Lower lobe of right lung (tissue), 2 donors: ENCODE results near the gene MED12L. TPM values are rescaled to one million over a fixed set of nuclear protein-coding genes. Genes with fewer than 3 reads are reported as not detected.

Source experiments
- ATAC-seq, 2 donors: fragments of 200-7000 bp; cut with Tn5 transposase; one replicate each; pipeline ENCODE4 v1.9.1; 2020 to 2022; ENCODE audit warnings: mild to moderate bottlenecking in 2 of 2, moderate library complexity in 2 of 2
- DNase-seq: peaks from one replicate; pipeline ENCODE4 v3.0.0-alpha.2; 2020
- H3K27ac ChIP-seq: fragments of 200-600 bp; one replicate; pipeline ENCODE4 v1.8.0; 2022
- H3K27me3 ChIP-seq: fragments of 200-600 bp; one replicate; pipeline ENCODE4 v1.8.0; 2022; ENCODE audit warnings: low read depth
- H3K36me3 ChIP-seq: fragments of 200-600 bp; one replicate; pipeline ENCODE4 v1.8.0; 2022; ENCODE audit warnings: mild to moderate bottlenecking
- H3K4me1 ChIP-seq: fragments of 200-600 bp; one replicate; pipeline ENCODE4 v1.8.0; 2022
- H3K4me3 ChIP-seq: fragments of 200-600 bp; one replicate; pipeline ENCODE4 v1.8.0; 2022; ENCODE audit warnings: mild to moderate bottlenecking
- H3K9me3 ChIP-seq: fragments of 200-600 bp; one replicate; pipeline ENCODE4 v1.8.0; 2022
- intact Hi-C: fragments of 100-400 bp; cut with DNase I; formaldehyde crosslinking; loops from one replicate; pipeline ENCODE4 v1.11.0; 2022
- total RNA-seq: library from RNA; stranded (reverse); fragmentation: NEBNext Ultra II Directional; extraction: Animal tissue kit (Norgen Biotek cat#: 25700); gene quantifications from one replicate; pipeline ENCODE4 v1.2.1, GENCODE V29; 2021
- TF ChIP-seq, protein P1 (sequence below): fragments of 200-600 bp; IDR thresholded peaks from one replicate; pipeline ENCODE4 v1.8.0; 2022; ENCODE audit warnings: antibody characterized with exemption, mild to moderate bottlenecking
- donor health status: DM: no; HTN: yes; CAD: no; lungs with severe emphysema.

MED12L gene
- total RNA-seq, 1 donor from 2014 or later: 0.44 TPM

DNA sequence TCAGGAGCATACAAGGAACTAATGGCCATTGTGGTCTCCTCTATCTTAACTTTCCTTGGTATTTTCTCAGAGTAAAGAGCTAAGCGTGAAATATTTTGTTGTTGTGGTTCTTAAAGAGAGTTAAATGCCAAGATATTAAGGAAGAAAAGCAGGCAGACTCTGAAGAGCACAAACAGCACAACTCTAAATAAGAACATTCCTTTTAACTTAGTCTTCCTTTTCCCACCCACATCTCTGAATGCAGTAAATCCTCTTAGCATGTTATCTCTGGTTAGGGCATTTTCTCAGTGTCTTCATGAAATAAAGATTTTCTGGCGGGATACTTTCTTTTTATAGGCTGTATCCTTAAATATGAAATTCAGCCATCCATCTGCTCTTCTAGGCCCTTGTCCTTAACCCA, 229.7 kb downstream of the MED12L start:
- Histone ChIP-seq H3K9me3 (no peaks in the 10 kb centered on the region), H3K4me3 (no peak overlapping the region), H3K4me1 (no peaks in the 10 kb centered on the region), H3K27me3 (no peaks in the 10 kb centered on the region), H3K27ac (no peak overlapping the region), H3K36me3 (no peaks in the 10 kb centered on the region)
- DNase-seq: no peak
- no peak for ATAC-seq
- intact Hi-C loops: no loop called here
- TF ChIP-seq, protein P1, sequence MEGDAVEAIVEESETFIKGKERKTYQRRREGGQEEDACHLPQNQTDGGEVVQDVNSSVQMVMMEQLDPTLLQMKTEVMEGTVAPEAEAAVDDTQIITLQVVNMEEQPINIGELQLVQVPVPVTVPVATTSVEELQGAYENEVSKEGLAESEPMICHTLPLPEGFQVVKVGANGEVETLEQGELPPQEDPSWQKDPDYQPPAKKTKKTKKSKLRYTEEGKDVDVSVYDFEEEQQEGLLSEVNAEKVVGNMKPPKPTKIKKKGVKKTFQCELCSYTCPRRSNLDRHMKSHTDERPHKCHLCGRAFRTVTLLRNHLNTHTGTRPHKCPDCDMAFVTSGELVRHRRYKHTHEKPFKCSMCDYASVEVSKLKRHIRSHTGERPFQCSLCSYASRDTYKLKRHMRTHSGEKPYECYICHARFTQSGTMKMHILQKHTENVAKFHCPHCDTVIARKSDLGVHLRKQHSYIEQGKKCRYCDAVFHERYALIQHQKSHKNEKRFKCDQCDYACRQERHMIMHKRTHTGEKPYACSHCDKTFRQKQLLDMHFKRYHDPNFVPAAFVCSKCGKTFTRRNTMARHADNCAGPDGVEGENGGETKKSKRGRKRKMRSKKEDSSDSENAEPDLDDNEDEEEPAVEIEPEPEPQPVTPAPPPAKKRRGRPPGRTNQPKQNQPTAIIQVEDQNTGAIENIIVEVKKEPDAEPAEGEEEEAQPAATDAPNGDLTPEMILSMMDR: no peak

DNA sequence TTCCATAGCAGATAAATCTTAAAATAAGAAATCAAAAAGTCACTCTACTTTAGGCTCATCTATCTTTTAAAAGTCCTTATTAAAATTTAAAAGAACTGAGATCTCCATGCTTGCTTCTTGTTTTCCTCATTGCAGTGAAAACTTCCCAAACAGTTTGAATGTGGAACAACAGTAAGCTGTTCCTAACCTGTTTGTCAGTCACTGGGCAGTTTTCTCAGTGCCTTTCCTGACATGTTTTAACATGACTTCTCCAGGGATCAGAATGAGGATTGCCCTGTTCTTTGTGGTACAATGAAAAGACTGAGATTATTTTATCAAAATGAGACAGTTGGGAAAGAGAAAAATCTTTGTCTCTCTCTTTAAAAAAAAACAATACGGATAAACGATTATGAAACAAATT, 230.4 kb downstream of the MED12L start:
- Histone ChIP-seq H3K36me3 (no peaks in the 10 kb centered on the region), H3K27ac (no peak overlapping the region), H3K27me3 (no peaks in the 10 kb centered on the region), H3K4me1 (no peaks in the 10 kb centered on the region), H3K9me3 (no peaks in the 10 kb centered on the region), H3K4me3 (no peak overlapping the region)
- intact Hi-C loops: no loop called here
- TF ChIP-seq, protein P1: no peak
- ATAC-seq: no peak
- DNase-seq: no peak

DNA sequence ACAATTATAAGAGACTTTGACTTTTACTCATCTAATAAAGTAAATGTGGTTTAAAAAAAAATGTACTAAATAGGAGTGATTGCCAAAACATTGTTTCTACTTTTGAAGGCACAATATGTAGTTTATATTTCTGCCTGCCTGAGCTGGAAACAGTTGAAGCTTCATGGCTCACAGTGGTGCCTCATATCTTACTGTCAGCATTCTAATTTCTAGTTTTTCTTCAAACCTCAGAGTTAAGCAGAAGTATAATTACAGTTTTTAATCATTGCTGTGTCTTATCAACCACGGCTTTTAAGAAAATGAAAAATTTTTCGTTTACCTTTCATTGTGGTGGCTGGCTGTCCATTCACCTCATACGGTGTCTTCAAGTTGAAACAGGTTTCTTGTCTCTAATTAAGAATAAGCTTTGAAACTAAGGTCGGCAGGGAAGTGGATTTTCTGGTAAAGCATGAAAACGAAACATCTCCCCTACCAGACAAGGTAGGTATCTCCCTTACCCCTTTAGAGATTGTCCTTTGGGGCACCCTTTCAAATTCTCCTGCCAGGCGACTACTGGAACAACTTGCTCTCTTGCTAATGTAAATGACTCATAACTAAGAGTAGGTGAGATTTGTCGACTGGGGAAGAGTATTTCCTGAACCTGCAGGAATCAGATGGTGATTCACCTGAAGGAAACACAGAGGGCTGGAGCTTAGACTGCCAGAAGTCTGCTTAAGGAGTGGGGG, 231.0 kb downstream of the MED12L start, which contains the start of gene GPR87:
TSS of gene GPR87 (minus strand) at position 554 of the 725 bp plus-strand sequence. CDS start 16,720 bp downstream, outside the sequence.
- TF ChIP-seq, protein P1: no peak
- ATAC-seq: no peak
- peaks cover 4% of the 10 kb centered on the region for H3K4me1 ChIP-seq
- H3K4me3 ChIP-seq: no peak within 1 kb of the TSS
- no peaks in the 10 kb centered on the region for H3K27me3 ChIP-seq
- no peak for DNase-seq
- intact Hi-C loops: no loop called here
- no peak within 1 kb of the TSS for H3K27ac ChIP-seq
- H3K9me3 ChIP-seq: no peaks in the 10 kb centered on the region
- no peaks in the 10 kb centered on the region for H3K36me3 ChIP-seq

DNA sequence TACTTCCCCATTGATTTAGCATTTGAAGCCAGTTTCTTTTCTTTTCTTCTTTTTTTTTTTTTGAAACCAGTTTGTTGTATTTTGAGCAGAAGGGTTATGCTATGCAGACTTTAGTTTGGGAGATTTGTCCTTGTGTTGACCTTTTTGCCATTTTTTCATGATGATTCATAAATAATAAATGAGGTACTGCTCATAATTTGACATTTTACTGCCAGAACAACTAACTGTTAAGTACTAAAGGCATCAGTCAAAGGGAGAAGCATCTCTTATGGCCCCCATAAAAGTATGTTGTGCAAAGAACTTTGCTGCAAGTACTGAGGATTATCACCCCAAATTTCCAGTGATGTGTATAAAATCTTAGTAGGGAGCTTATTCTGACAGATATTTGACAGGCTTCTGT, 232.8 kb downstream of the MED12L start:
- Histone ChIP-seq H3K27me3 (no peaks in the 10 kb centered on the region), H3K4me1 (peaks cover 4% of the 10 kb centered on the region), H3K27ac (no peak overlapping the region), H3K4me3 (no peak overlapping the region), H3K36me3 (no peaks in the 10 kb centered on the region), H3K9me3 (no peaks in the 10 kb centered on the region)
- ATAC-seq: no peak
- DNase-seq: no peak
- intact Hi-C loops: no loop called here
- TF ChIP-seq, protein P1: no peak

DNA sequence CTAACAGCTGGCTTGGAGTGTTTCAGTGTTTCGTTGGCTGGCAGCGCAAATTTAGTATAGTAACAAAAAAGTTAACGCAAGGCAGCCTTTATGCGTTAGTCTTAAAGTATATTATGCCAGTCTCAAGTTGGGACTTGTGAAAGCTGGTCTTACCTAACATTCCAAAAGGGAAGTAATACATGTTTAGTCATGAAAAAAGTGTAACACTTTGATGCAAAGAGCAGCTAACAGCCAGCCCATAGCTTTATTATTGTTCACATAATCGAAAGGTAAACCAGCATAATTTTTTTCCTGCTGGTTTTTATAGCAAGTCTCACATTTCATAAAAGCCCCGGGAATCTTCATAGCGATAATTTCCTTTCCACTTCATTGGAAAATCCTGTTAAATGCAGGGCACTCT, 233.5 kb downstream of the MED12L start:
- H3K4me3 ChIP-seq: no peak overlapping the region
- H3K27ac ChIP-seq: no peak overlapping the region
- no peaks in the 10 kb centered on the region for H3K36me3 ChIP-seq
- DNase-seq: no peak
- ATAC-seq: no peak
- TF ChIP-seq, protein P1: no peak
- intact Hi-C loops: no loop called here
- H3K9me3 ChIP-seq: no peaks in the 10 kb centered on the region
- peaks cover 4% of the 10 kb centered on the region for H3K4me1 ChIP-seq
- no peaks in the 10 kb centered on the region for H3K27me3 ChIP-seq
